HEK293T (cell line): ENCODE data around the gene BICDL1.

Experiments used
- BHLHE40 ChIP-seq: fragments of 450-650 bp; IDR thresholded peaks from 2 replicates; pipeline ENCODE4 v1.6.1; 2016; ENCODE audit warnings: mild to moderate bottlenecking, moderate library complexity, borderline replicate concordance
- FOXK2 ChIP-seq: fragments of 450-650 bp; IDR thresholded peaks from 2 replicates; pipeline ENCODE4 v1.6.1; 2016; ENCODE audit warnings: mild to moderate bottlenecking
- HDGF ChIP-seq: fragments of 450-650 bp; IDR thresholded peaks from 2 replicates; pipeline ENCODE4 v1.6.1; 2017; ENCODE audit warnings: antibody characterized with exemption, borderline replicate concordance
- LEF1 ChIP-seq: fragments of 450-650 bp; IDR thresholded peaks from 2 replicates; pipeline ENCODE4 v1.6.1; 2017; ENCODE audit warnings: mild to moderate bottlenecking, borderline replicate concordance
- NFRKB ChIP-seq: fragments of 450-650 bp; IDR thresholded peaks from 2 replicates; pipeline ENCODE4 v1.6.1; 2016; ENCODE audit warnings: mild to moderate bottlenecking, moderate library complexity
- SUZ12 ChIP-seq: fragments of 450-650 bp; IDR thresholded peaks from 2 replicates; pipeline ENCODE4 v1.6.1; 2016; ENCODE audit warnings: mild to moderate bottlenecking
- TARDBP ChIP-seq: fragments of 450-650 bp; IDR thresholded peaks from 2 replicates; pipeline ENCODE4 v1.6.1; 2016
- TF ChIP-seq, protein P1 (sequence below): fragments of 450-650 bp; IDR thresholded peaks from 2 replicates; pipeline ENCODE4 v1.6.1; 2016

DNA sequence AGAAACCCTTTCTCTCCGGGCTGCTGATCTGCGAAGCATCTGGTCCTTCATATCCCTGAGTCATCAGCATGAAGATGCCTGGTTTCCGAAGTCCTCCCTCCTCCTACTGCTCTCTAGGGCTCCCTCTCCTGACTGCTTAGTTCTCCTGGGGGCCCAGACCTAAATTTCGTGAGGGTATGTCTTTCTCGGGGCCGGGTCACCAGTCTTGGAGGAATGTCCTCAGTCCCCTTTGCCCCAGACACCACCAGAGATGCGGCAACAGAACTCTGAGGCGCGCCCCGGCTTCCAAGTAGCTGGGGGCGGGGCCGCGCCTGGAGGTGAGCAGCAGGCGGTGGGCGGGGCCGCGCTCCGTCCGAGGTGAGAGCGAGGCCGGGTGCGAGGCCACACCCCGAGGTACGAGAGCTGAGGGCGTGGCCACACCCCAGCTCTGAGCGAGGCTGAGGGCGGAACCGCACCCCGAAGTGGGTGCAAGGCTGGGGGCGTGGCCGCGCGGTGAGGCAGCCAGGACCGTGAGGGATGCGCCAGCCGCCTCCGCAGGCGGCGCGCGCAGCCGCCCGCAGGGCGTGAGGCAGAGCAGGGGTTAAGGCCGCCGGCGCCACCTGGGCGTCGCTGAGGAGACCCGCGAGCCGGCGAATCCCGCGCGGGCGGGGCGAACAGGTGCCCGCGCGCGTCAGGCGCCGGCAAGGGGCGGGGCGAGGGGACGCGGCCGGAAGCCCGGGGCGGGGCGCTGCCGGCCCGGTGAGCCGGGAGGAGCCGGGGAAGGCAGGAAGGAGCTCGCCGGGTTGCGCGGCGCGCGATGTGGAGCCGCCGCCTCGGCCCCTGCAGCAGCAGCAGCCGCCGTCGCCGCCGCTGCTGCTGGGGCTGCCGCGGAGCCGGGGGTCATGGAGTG is at the start of gene BICDL1:
- TF ChIP-seq SUZ12, result no peak
- no peak for TF ChIP-seq NFRKB
- TF ChIP-seq FOXK2, result no peak
- no peak for TF ChIP-seq TARDBP
- no peak for TF ChIP-seq HDGF
- peak; percentile 28; the same call in 1 of the 2 replicates for TF ChIP-seq LEF1
- no peak for TF ChIP-seq BHLHE40
- TF ChIP-seq, protein P1, sequence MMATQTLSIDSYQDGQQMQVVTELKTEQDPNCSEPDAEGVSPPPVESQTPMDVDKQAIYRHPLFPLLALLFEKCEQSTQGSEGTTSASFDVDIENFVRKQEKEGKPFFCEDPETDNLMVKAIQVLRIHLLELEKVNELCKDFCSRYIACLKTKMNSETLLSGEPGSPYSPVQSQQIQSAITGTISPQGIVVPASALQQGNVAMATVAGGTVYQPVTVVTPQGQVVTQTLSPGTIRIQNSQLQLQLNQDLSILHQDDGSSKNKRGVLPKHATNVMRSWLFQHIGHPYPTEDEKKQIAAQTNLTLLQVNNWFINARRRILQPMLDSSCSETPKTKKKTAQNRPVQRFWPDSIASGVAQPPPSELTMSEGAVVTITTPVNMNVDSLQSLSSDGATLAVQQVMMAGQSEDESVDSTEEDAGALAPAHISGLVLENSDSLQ, result no peak
